Chondrocyte (in vitro differentiated cells): ENCODE results near the gene DMC1. TPM values are rescaled to one million over a fixed set of nuclear protein-coding genes. Genes with fewer than 3 reads are reported as not detected.

Source experiments
- DNase-seq: peaks from one replicate; pipeline ENCODE4 v3.0.0; 2021; ENCODE audit warnings: mixed read lengths, low spot score
- H3K27ac Mint-ChIP-seq: one replicate; pipeline ENCODE4 v1.8.0; 2021; ENCODE audit warnings: mild to moderate bottlenecking, moderate library complexity, mixed read lengths; ENCODE audit not compliant: unreplicated experiment
- H3K27me3 Mint-ChIP-seq: 2 replicates; pipeline ENCODE4 v1.8.0; 2021; ENCODE audit warnings: low read depth, mixed read lengths
- H3K36me3 Mint-ChIP-seq: 2 replicates; pipeline ENCODE4 v1.8.0; 2021; ENCODE audit warnings: low read depth, mixed read lengths
- H3K4me1 Mint-ChIP-seq: 2 replicates; pipeline ENCODE4 v1.8.0; 2021; ENCODE audit warnings: low read depth, mild to moderate bottlenecking, mixed read lengths
- H3K4me3 Mint-ChIP-seq: one replicate; pipeline ENCODE4 v1.8.0; 2021; ENCODE audit warnings: mild to moderate bottlenecking, moderate library complexity, mixed read lengths; ENCODE audit not compliant: unreplicated experiment
- H3K9me3 Mint-ChIP-seq: 2 replicates; pipeline ENCODE4 v1.8.0; 2021; ENCODE audit warnings: low read depth, mixed read lengths
- total RNA-seq: library from RNA; stranded (reverse); gene quantifications from 3 replicates; pipeline ENCODE4 v1.2.1, GENCODE V29; 2021
- TF ChIP-seq, protein P1 (sequence below): fragments of 200-600 bp; sonication (generic); IDR thresholded peaks from 2 replicates; pipeline ENCODE4 v1.5.0; 2021; ENCODE audit warnings: antibody characterized with exemption, mild to moderate bottlenecking, moderate library complexity

DMC1 gene
- total RNA-seq, 1 donor from 2014 or later, result 0.82 TPM

GRCh38 chr22:38572065-38572464 lies 2.1 kb upstream of the DMC1 start:
- Mint-ChIP-seq H3K9me3 (no peaks in the 10 kb centered on the region), H3K4me1 (peaks cover 44% of the 10 kb centered on the region), H3K27ac (no peak overlapping the region), H3K36me3 (no peaks in the 10 kb centered on the region), H3K27me3 (no peaks in the 10 kb centered on the region), H3K4me3 (no peak overlapping the region)
- DNase-seq, result no peak
- TF ChIP-seq, protein P1, sequence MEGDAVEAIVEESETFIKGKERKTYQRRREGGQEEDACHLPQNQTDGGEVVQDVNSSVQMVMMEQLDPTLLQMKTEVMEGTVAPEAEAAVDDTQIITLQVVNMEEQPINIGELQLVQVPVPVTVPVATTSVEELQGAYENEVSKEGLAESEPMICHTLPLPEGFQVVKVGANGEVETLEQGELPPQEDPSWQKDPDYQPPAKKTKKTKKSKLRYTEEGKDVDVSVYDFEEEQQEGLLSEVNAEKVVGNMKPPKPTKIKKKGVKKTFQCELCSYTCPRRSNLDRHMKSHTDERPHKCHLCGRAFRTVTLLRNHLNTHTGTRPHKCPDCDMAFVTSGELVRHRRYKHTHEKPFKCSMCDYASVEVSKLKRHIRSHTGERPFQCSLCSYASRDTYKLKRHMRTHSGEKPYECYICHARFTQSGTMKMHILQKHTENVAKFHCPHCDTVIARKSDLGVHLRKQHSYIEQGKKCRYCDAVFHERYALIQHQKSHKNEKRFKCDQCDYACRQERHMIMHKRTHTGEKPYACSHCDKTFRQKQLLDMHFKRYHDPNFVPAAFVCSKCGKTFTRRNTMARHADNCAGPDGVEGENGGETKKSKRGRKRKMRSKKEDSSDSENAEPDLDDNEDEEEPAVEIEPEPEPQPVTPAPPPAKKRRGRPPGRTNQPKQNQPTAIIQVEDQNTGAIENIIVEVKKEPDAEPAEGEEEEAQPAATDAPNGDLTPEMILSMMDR, result peak; percentile 90

GRCh38 chr22:38570779-38571364 lies 889 bp upstream of the DMC1 start:
- Mint-ChIP-seq H3K9me3 (no peaks in the 10 kb centered on the region), H3K4me1 (peaks cover 50% of the 10 kb centered on the region), H3K4me3 (peak overlapping the region; percentile 84), H3K27me3 (no peaks in the 10 kb centered on the region), H3K36me3 (no peaks in the 10 kb centered on the region), H3K27ac (peak overlapping the region; percentile 79)
- no peak for DNase-seq
- TF ChIP-seq, protein P1, result peak; percentile 52

GRCh38 chr22:38569181-38569971 lies 607 bp downstream of the DMC1 start:
- Mint-ChIP-seq H3K4me3 (peak overlapping the region; percentile 84), H3K27me3 (no peaks in the 10 kb centered on the region), H3K36me3 (no peaks in the 10 kb centered on the region), H3K9me3 (no peaks in the 10 kb centered on the region), H3K4me1 (peaks cover 50% of the 10 kb centered on the region), H3K27ac (peak overlapping the region; percentile 77)
- DNase-seq, result no peak
- TF ChIP-seq, protein P1, result no peak

DNA sequence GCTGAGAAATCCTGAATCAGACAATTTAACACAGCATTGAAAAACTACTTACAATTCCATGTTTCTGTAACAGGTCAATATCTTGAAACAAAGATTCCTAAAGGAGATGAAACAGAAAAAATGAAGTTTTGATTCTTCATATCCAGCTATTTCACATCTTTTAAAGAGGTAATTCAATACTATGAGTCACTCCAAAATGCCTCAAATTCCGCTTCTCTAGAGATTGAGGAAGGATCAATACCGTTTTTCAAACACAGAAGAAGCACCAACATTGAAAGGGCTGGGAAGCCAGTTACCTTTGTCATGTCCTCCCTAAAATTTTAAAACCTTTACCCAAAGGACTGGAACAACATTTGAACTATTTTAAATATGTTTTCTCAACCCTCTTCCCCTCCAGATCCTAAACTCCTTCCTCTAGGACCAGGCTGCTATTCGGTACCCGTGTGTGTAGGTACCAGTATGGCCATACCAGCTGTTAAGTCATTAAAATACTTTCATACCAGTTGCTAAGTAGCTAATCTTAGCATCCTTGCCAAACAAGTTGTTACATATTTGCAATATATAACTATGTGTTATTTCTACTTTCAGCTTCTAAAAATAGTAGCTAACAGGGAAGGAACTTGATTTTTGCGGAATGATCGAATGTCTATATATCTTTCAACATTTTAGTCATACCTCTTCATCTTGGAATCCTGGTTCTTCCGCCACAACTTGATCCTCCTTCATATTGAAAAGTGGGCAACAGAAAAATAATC lies 2.3 kb downstream of the DMC1 start:
- no peak overlapping the region for H3K4me3 Mint-ChIP-seq
- H3K36me3 Mint-ChIP-seq, result no peaks in the 10 kb centered on the region
- peak overlapping the region; percentile 89 for H3K27ac Mint-ChIP-seq
- no peak for DNase-seq
- H3K9me3 Mint-ChIP-seq, result no peaks in the 10 kb centered on the region
- H3K27me3 Mint-ChIP-seq, result no peaks in the 10 kb centered on the region
- H3K4me1 Mint-ChIP-seq, result peaks cover 50% of the 10 kb centered on the region
- TF ChIP-seq, protein P1, result no peak
